Stimulated activated CD4-positive, alpha-beta T cell treated with anti-CD3 and anti-CD28 coated beads, Interleukin-12 subunit alpha, Interleukin-12 subunit beta, amount 100 ng/mL, for 24 hours (primary cell): ENCODE measurements around the gene ADAMTS17.
A peak's percentile ranks its signal among the peaks of the same experiment; 100 is the strongest.

ENCODE experiments used
- DNase-seq, 2 experiments: peaks; one replicate each; pipeline ENCODE4 v3.0.0-alpha.2; 2020; ENCODE audit warnings: low read depth in 2 of 2

The ADAMTS17 gene

GRCh38 chr15:100174159-100174903 is 167.4 kb downstream of the ADAMTS17 start:
- DNase-seq, result no peak

- DNase-seq, result no peak
Measured at GRCh38 chr15:100172356-100173024, 169.3 kb downstream of the ADAMTS17 start.

- DNase-seq, result no peak
Measured at GRCh38 chr15:100171411-100171810, 170.4 kb downstream of the ADAMTS17 start.

- peak in 1 of 2 experiments; percentile 8 for DNase-seq
Measured at GRCh38 chr15:100170291-100171210, 171.2 kb downstream of the ADAMTS17 start.

GRCh38 chr15:100169615-100170290 is 172.0 kb downstream of the ADAMTS17 start:
- no peak for DNase-seq

- DNase-seq, result no peak
Measured at GRCh38 chr15:100168787-100169186, 173.0 kb downstream of the ADAMTS17 start.

GRCh38 chr15:100167884-100168375 is 173.8 kb downstream of the ADAMTS17 start:
- no peak for DNase-seq

GRCh38 chr15:100166313-100166712 is 175.5 kb downstream of the ADAMTS17 start:
- DNase-seq, result no peak

GRCh38 chr15:100163961-100164360 is 177.8 kb downstream of the ADAMTS17 start:
- no peak for DNase-seq

GRCh38 chr15:100160953-100161352 is 180.8 kb downstream of the ADAMTS17 start:
- DNase-seq, result no peak

GRCh38 chr15:100159436-100159835 is 182.3 kb downstream of the ADAMTS17 start:
- DNase-seq, result no peak

GRCh38 chr15:100158356-100158755 is 183.4 kb downstream of the ADAMTS17 start:
- DNase-seq, result no peak

- DNase-seq, result no peak
Measured at GRCh38 chr15:100156201-100156600, 185.6 kb downstream of the ADAMTS17 start.

GRCh38 chr15:100154338-100154737 is 187.4 kb downstream of the ADAMTS17 start:
- DNase-seq, result no peak

GRCh38 chr15:100152463-100152862 is 189.3 kb downstream of the ADAMTS17 start:
- no peak for DNase-seq

- no peak for DNase-seq
Measured at GRCh38 chr15:100150906-100151305, 190.9 kb downstream of the ADAMTS17 start.

GRCh38 chr15:100147828-100148227 is 193.9 kb downstream of the ADAMTS17 start:
- no peak for DNase-seq

GRCh38 chr15:100143378-100143777 is 198.4 kb downstream of the ADAMTS17 start:
- DNase-seq, result no peak

- DNase-seq, result no peak
Measured at GRCh38 chr15:100141311-100142001, 200.3 kb downstream of the ADAMTS17 start.

GRCh38 chr15:100140527-100141308 is 201.1 kb downstream of the ADAMTS17 start:
- DNase-seq, result no peak
